GM13976 (cell line): ENCODE measurements around the gene MGST2.
"Not testable (repeated sequence)": the region's sequence is repeated elsewhere in the genome, so short reads cannot be mapped to it uniquely, and the experiment has no call there.

ENCODE experiments used
- DNase-seq: peaks from one replicate; pipeline ENCODE4 v3.0.0; 2012; ENCODE audit warnings: low spot score
- CTCF ChIP-seq: IDR thresholded peaks from 2 replicates; pipeline ENCODE4 v1.5.1; 2012; ENCODE audit warnings: borderline replicate concordance, mild to moderate bottlenecking; ENCODE audit not compliant: insufficient read depth; ENCODE audit errors: extremely low read depth, missing control alignments, control extremely low read depth
- in situ Hi-C: fragments of 300-500 bp; cut with MboI; formaldehyde crosslinking; loops from one replicate; pipeline ENCODE4 v1.12.0; 2022; ENCODE audit warnings: low sequenced_read_pairs, mixed read lengths, inconsistent platforms; ENCODE audit not compliant: unreplicated experiment

The MGST2 gene

GRCh38 chr4:139625482-139625881, 40.1 kb upstream of the MGST2 start:
- DNase-seq, result no peak
- no peak for TF ChIP-seq CTCF
- in situ Hi-C loops, result no loop called here

- DNase-seq, result no peak
- in situ Hi-C loops, result no loop called here
- no peak for TF ChIP-seq CTCF
Observed at GRCh38 chr4:139628184-139629012, 37.2 kb upstream of the MGST2 start.

- no peak for DNase-seq
- in situ Hi-C loops, result no loop called here
Observed at GRCh38 chr4:139629436-139630125, 36.0 kb upstream of the MGST2 start.

DNA sequence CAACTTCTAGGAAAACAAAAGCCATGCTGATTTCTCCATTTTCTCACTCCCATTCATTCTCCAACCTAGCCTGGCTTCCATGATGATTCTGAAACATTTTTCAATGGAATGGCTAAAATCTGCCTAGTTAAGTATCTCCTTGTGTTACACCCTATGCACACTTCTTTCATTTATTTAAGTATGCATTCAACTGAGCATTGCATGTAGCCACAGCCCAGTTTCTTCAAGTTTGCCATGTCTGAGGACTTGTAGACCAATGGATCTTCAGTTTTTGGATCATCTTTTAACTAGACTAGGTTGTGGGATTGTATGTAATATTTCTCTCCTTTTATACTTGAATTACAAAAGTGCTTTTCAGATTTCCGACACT, 35.5 kb upstream of the MGST2 start:
- in situ Hi-C loops, result no loop called here
- DNase-seq, result no peak
- no peak for TF ChIP-seq CTCF

More at GRCh38 chr4:139629436-139630125, 36.0 kb upstream of the MGST2 start:
- TF ChIP-seq CTCF, result no peak

DNA sequence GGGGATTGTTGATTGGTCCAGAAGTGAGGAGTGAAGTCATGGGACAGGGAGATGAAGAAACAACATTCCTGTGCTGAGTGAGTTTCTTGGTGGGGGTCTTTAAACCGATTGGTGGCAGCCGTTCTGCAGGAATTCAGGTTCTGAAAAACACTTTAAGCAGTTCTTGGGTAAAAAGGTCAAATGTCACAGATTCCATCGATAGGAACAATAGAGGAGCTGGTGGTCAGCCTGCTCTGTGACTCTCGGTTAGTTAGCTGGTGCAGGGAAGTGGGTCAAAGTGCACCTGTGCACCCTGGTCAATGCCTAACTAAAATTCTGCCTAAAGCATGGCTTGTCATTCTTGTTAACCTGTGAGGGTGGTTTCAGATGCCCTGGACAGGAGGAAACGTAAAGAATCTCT, 34.6 kb upstream of the MGST2 start:
- TF ChIP-seq CTCF, result no peak
- in situ Hi-C loops, result no loop called here

GRCh38 chr4:139631791-139632190, 33.8 kb upstream of the MGST2 start:
- no peak for TF ChIP-seq CTCF
- DNase-seq, result no peak
- in situ Hi-C loops, result no loop called here

More for the DNA sequence above, 34.6 kb upstream of the MGST2 start:
- no peak for DNase-seq

GRCh38 chr4:139632739-139633138, 32.9 kb upstream of the MGST2 start:
- in situ Hi-C loops, result not testable (repeated sequence)

More at GRCh38 chr4:139632739-139633138, 32.9 kb upstream of the MGST2 start:
- not testable (repeated sequence) for DNase-seq
